Limb (tissue), 2 donors: ENCODE data around the gene NUDT2.

Source experiments
- DNase-seq, 2 donors: peaks; one replicate each; pipeline ENCODE4 v3.0.0-alpha.2; 2016; ENCODE audit errors: extremely low spot score in 2 of 2

The NUDT2 gene

DNA sequence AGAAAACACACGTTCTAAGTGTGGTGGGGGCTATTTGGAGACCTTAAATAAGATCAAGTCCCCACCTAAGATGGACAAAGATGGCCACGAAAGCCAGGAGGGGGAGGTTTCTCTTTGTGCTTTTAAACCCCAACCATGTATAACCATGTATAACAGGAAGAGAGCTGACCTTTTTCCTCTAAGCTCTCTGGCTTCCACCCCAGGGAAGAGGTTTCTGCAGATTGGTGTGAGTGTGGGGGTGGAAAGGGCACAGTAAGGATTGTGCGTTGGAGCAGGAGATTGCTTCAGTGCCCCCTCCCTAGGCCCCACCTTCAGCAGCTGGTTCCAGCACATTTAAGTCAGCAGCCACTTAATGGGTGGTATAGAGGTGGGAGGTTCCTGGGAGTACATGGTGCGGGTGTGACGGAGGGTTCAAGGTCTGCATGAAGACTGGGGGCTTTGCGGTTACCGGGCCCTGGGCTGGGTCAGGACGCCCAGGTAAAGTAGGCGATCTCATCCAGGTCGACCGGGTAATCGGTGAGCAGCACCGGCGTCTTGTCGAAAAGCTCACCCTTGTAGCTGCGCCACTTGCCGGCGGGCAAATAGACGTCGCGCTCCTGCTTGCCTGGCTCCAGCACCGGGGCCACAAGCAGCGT lies 41.1 kb downstream of the NUDT2 start:
- no peak for DNase-seq

DNA sequence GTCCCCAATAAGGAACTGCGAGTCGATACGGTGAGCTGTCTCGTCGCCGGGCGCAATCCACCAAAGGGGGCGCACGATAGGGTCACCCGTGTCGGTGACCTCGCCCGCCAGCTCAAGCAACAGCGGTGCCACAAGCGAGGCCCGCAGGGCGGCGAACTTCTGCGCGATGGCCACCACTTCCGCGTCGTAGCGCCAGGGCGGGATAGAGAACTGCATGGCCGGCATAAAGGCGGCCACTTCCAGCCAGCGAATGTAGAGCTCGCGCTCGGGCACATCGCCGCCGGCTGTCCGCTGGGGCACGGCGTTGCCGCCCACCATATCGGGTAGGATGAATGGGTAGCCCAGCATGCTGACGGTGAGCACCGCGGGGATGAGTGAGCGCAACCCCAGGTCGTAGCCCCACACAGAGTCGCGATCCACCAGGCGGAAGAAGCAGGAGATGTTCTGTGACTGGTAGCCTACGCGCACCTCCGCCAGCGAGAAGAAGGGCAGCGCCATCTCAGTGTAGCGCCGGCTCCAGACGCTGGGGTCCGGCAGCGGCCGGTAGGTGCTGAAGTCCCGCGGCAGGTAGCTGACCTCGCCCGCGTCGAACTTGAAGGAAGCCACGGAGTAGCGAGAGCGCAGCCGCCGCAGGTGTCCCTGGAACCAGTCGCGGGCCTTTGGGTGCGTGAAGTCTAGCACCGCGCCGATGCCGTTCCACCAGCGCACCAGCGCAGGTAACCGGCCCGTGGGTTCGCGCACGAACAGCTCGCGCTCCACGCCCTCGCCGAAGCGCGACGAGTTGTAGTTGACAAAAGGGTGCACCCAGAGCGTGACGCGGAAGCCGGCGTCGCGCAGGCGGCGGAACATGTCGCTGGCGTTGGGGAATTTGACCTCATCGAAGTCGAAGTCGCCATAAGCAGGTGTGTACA lies 41.9 kb downstream of the NUDT2 start:
- DNase-seq, result peak in 1 of 2 donors; percentile 47

DNA sequence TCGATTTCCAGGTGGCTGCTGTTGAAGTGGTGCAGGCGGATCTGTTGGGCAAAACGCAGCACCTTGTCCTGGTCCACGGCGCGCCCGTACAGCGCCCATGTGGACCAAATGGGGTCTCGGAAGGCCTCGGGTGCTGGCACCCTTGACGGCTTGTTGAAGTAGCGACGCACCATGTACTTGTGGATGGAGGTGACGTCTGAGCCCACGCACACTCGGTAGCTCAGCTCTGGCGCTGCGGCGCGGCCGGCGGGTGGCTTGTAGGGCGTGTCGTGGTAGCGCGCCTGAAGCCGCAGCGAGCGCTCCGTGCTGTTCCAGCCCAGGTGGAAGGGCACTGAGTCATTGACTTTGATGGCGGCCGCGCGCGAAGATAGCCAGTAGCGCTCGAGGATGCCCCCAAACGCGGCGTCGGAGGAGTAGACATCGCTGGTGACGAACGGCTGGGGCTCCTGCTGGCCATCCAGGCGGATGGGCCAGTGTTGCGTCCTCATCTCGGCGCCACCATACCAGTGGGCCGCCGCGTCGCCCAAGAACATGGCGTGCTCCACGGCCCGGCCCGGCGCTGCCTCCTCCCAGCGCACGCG lies 42.6 kb downstream of the NUDT2 start:
- no peak for DNase-seq

DNA sequence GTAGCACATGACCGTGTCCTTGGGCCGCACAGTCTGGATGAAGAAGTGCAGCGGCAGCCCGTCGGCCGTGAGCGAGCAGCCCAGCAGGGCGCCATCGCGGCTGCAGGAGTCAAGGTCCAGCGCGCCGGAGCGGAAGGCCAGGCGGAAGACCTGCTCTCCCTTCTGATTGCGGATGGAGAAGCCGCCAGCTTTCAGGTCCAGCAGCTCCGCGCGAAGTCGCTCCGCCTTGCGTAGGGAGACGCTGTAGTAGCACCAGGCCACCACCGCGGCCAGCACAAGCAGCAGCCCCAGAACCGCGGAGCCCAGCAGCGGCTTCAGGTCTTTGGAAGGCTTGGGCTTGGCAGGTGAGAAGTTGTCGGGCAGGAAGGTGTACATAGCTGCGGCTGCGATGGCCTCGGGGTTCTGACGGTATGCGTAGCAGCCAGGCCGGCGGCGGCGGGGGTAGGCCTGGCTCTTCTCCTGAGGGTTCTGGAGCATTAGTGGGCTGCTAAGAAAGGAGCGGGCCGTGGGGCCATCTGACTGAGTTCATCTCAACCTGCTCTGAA lies 43.2 kb downstream of the NUDT2 start:
- DNase-seq, result no peak

DNA sequence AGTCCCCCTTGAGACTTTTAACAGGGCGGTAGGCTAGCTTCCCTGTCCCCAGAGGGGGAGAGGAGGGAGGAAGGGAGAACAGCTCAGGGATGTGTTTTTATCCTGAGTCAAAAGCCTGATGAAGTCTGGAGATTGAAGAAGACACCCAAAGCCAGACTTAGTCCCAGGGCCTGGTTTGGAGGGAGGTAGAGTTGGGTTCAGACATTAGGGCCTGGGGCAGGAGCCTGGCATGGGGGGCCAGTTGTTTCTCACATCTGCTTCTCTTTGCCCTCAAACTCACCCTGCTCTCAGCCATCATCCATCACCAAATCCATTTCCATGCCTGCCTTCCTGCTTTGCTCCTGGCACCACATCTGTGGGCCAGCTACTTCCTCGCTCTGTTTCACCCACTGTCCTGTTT lies 44.4 kb downstream of the NUDT2 start:
- DNase-seq, result no peak

DNA sequence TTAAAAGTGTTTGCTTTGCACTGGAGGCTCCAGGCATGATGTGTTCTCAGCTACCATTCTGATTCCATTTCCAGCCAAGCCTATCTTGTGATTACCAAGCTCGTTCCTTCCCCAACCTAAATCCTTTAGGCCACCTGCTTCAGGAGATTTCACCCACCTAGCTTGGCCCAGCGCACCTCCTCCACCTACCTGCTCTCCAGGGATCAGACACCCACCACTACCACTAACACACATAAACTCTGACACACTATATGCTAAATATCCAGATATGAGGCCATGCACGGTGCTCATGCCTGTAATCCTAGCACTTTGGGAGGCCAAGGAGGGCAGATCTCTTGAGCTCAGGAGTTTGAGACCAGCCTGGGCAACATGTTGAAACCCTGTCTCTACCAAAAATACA lies 45.0 kb downstream of the NUDT2 start:
- no peak for DNase-seq

DNA sequence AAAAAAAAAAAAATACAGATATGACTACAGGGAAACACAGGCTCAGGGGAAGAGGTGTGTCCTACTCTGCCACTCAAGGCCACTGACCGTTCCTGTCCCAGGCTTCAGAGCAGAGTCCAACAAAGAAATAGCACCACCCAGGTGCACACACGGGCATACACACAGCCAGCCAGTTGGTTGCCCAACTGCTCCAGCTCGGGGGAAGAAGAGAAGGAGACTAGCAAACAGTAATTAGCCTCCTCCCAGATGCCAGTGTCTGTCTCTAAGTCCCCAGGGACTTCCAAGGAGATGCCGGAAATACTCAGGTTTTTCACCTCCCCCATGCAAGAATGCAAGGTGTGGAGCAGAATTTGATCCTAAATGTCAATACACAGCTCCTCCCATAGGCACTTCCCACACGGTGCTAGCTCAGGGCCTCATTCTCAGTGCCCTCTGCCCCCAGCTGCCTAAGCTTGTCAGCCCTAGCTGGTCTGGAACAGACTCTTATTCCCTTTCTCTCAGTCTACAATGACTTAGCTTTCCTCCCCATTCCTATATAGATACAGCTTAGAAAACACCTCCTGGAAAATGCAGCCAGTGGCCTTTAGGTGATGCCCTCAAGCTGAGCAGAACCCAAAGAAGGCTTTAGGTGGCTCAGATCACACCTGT lies 45.7 kb downstream of the NUDT2 start:
- DNase-seq, result no peak

DNA sequence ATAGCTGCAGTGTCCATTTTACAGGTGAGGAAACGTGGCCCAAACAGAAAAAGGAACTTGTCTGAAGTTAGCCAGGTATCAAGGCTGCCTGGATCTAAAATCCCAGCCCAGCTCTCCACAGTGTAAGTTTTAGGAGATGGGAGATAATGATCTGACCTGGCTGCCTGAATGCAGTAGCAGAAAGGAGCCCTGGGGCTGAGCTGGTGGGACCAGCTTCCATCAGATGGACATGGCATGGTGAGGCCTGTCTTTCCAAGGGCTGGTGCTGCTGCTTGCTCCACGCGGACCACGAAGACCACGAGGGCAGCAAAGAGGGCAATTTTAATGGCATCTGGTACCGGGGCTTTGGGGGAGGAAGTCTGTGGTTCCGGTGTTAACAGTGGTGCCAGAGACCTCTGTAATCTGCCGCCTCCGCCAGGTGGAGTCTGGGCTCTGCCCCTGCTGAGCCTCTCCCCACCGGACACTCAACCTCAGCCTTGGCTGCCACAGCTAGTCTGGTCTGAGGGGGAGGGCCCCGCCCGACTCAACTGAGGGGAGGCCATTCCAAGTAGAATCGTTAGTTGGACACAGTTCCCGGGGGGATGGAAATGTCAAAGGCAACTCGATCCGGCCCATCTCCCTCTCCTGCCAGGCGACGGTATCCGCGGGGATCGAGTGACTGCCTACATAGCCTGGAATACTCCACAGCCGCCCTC lies 46.7 kb downstream of the NUDT2 start:
- DNase-seq, result no peak

DNA sequence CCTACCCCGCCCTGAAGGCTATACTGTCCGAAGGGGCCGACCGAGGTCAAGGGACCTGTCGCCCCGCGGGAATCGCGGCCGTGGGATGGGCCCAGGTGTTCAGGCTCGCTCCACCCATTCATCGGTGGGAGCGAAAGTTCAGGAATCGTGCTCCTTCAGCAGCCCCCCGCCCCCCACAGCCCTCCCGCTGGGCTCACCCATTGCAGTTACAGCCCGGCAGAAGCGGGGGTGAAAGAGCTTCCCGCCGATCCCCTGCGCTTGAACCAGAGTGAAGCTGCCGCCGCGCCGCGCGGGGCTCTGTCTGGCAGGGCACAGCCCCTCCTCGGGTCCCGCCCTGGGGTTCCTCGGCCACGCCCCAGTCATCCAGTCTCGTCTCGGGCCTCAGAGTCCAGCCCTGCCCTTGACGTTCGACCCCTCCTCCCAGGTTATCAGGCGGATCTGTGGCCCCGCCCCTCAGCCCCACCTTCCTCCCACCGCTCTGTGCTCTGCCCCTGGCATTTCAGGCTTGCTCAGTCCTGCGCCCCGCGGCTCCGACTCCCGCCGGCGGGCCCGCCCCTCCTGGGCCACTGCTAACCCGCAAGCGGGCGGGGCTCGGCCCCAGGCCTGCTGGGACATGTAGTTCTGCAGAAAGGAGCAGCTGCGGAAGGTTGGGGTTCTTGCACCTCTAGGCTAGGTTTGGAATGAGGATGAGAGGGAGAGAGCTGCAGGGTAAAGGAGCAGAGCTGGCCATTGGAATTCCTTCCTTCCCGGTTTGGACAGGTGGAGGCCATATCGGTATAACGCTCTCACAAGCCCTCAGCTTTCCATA lies 47.4 kb downstream of the NUDT2 start, which contains the start of gene MYORG:
Gene MYORG (minus strand): TSS at position 303 of the 808 bp plus-strand sequence. CDS start 3,955 bp downstream, outside the sequence.
- peak; percentile 82 to 89 for DNase-seq

DNA sequence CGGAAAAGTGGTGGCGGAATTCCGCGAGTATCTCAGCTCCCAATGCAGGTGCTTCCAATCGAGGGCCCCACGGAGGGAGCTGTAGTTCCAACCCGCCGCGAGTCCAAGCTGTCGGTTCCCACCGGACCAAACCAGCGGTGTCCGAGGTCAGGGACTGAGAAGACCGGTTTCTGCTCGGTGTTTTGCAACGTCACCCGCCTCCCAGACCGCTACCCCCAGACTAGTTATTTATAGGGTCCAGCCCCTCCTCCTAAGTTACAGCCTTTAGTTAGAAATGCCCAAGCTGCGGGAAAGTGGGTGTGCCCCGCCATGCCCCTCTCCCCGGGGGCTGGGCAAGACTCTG lies 48.0 kb downstream of the NUDT2 start:
- DNase-seq, result no peak

DNA sequence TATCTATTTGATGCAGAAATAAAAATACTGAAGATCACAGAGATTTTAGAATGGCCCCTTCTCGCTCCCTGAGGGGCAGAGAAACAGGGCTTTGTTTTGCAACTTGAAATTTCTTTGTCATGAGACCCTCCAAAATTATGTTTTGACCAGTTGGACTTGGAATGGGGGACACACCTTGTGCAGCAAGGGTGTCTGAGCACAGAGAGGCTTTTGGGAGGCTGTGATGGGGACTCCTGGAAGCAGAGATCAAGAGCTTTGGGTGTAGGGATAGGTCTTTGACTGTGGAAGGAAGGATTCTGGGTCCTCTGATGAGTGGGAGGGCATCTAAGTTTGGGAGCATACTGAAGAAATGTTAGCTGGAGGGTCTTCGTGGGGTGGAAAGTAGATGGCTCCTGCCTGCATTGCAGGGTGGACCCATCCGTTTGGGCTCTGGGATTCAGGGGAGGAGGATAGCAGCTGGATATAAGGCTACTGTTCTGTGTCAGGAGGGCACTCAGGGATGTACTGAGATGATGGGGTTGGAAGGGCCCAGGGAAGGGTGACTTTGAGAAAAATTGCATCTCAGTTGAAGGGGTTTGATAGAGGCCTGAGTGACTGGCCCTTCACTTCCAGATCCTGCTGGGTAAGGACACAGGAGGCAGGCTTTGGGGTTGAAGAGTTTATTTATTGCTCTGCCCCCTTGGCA lies 49.1 kb downstream of the NUDT2 start:
- no peak for DNase-seq

DNA sequence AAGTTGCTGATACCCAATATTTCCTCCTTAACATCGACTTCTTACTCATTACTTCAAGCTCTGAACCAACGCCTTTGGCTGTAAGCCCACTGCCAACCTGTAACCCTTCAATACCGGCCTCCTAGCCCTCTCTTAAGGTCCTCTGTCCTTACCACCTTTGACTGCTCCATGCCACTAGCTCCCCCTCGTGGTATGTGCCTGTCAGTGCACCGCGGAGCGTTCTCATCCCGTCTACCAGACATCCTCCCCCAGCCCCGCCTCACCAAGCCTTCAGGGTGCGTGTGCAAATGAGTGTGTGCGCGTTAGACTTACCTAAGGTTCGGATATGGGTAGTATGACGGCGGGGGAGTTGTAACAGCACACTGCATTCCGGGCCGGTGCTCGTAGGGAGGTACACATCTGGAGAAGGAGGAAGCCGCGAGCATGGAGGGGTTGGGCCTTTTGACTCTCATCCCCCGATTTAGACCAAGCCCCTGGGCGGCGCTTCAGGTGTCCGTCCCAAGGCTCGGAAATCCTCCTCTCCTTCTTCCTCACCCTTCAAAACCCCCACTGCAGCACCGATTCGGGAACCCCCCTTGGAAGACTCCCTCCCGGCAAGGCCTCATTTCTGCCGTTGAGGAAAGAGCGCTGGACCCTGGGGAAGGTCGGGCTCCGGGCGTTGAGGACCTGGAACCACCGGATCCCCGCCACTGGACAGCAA lies 50.1 kb downstream of the NUDT2 start:
- DNase-seq, result peak; percentile 80 to 88

DNA sequence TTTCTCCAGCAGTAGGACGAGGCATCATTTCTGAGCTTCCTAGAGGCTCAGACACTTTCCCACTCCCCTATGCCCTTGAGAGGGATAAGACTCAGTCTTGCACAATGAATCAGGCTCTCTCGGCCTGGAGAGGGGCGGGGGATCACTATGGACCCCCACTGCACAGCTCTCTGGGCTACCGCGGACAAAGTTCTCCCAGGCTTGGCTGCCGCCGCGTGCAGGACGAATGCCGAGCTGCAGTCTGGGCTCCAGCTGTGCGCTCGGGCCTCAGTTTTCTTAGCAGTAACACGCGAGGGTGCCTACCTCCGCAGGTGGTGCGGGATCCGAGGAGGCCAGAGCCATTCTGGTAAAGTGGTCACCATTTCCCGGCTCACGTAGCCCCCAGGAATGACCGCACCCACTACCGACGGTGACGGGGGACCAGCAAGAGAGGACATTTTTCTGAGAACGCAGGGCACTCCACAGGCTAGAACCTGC lies 50.7 kb downstream of the NUDT2 start:
- DNase-seq, result peak in 1 of 2 donors; percentile 51

DNA sequence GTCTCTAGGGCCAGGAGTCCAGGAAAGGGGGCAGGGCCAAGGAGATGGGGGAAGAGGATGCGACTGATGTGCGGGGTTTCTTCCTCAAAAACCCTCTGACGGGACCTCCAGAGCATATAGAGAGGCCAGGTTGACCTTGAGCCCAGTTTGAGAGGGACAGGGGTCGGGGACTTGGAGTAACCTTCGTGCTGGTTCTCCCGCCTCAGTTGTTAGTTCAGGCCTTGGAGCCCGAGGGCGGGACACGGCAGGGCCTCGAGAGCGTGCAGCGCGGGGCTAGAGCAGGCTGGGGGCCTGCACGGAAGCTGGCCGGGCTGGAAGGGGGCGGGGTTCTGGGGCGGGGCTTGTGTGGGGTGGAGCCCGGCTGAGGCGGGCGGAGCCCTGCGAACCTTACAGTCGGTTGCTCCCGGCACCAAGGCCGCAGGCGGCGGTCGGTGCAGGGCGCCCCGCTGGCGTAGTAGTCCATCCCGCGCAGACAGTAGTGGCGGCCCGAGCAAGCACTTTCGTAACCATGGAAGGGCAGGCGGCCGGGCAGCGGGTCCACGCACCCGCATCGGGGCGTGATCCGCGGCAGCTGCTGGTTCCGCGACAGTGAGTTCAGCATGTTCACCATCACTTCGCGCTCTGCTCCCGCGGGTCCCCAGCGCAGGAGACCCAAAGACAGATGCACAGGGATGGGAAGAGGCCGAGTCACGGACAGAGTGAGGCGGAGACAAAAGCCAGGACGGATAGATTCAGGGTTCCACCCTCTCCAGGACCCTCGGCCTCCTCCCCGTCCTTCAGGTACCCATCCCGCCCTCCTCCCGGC lies 51.3 kb downstream of the NUDT2 start:
- peak; percentile 46 to 87 for DNase-seq

DNA sequence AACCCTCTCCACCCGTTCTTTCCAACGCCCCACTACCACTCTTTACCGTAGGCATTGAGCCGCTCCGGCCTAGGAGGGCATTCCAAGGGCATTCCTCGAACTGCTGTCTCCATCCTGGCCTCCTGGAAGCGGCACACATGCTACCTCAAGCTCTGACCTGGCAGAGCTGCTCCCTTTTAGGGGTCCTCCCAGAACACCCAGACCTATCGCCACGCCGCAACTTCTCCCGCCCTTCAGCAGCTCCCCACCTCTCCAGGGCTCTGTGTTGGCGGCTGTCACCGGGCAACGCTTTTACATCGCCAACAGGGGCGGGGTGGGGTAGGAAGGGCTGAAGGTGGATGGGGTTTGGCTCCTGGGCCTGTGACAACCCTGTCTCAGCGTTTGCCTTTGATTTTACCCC lies 52.0 kb downstream of the NUDT2 start:
- peak in 1 of 2 donors; percentile 51 for DNase-seq

DNA sequence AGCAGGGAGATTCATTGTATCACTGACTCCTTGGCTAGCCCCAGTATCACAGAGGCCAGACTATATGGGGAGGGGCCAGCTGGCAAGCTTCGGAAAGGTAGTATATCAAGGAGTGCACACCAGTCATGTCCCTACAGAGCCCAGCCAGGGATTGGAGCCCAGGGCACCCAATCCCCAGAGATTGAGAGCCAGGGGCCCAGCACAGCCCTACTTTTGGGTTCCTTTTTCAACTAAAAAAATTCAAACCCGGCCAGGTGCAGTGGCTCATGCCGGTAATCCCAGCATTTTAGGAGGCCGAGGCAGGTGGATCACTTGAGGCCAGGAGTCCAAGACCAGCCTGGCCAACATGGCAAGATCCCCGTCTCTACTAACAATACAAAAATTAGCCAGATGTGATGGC lies 52.7 kb downstream of the NUDT2 start:
- DNase-seq, result no peak

DNA sequence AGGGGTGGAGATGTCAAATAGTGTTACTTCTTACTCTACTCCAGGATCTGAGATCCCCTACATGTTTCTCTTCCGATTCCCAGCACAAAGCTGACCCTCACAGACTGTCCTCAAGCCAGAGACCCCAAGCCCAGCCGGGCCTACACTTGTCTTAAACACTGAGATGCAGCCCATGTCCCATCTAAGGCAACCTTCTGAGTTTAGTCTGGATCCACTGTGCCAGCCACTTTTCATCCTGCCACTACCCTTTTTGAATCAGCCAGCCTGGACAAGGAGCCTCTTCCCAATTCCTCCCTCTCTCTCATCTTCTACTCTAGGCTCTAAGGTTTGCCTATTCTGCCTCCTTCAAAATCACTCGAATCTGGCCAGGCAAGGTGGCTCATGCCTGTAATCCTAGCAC lies 53.5 kb downstream of the NUDT2 start:
- DNase-seq, result no peak

DNA sequence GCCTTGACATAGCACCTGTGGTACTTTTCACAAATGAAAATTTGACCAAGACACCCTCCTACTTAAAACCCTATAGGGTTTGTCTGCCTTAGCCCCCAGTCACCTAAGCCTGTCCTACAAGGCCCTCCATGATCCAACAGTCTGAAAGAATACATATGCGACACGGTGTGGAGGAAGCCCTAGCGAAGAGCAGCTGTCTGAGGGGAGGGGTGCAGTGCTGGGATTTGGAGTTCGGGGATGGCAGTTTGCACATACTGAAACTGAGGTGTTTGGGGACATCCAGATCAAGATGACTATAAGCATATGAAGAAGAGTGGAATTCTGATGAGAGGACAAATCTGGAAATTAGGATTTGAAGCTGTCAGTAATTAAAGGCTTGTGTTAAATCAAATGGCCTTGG lies 54.5 kb downstream of the NUDT2 start:
- no peak for DNase-seq
